Calu3 (cell line): ENCODE data around the gene HPF1. TPM values are rescaled to one million over a fixed set of nuclear protein-coding genes. Genes with fewer than 3 reads are reported as not detected.

ENCODE experiments used
- BruUV-seq: library from RNA; stranded (reverse); fragments of 400-500 nt; replicated peaks from 2 replicates; lab custom pipeline; 2021; lab: Mats Ljungman, UMichigan
- CTCF ChIA-PET: fragments of 300-600 bp; sonication (Branson Sonifier 250); formaldehyde crosslinking; loops from one replicate; lab custom pipeline; 2022; ENCODE audit warnings: antibody characterized with exemption; lab: Charles Lee
- DNase-seq: peaks from one replicate; pipeline ENCODE4 v3.0.0; 2022
- H3K27ac Mint-ChIP-seq: one replicate; pipeline ENCODE4 v1.8.0; 2022; ENCODE audit warnings: mixed read lengths; ENCODE audit not compliant: unreplicated experiment
- H3K27me3 Mint-ChIP-seq: one replicate; pipeline ENCODE4 v1.8.0; 2022; ENCODE audit warnings: mixed read lengths; ENCODE audit not compliant: unreplicated experiment
- H3K36me3 Mint-ChIP-seq: one replicate; pipeline ENCODE4 v1.8.0; 2022; ENCODE audit warnings: mild to moderate bottlenecking, moderate library complexity, mixed read lengths; ENCODE audit not compliant: insufficient read depth, unreplicated experiment
- H3K4me1 Mint-ChIP-seq: one replicate; pipeline ENCODE4 v1.8.0; 2022; ENCODE audit warnings: mild to moderate bottlenecking, low read depth, mixed read lengths; ENCODE audit not compliant: unreplicated experiment
- H3K4me3 Mint-ChIP-seq: one replicate; pipeline ENCODE4 v1.8.0; 2022; ENCODE audit warnings: mild to moderate bottlenecking, low read depth, moderate library complexity, mixed read lengths; ENCODE audit not compliant: unreplicated experiment
- H3K9me3 Mint-ChIP-seq: one replicate; pipeline ENCODE4 v1.8.0; 2022; ENCODE audit warnings: low read depth, mixed read lengths; ENCODE audit not compliant: unreplicated experiment
- CTCF ChIP-seq: fragments of 200-600 bp; IDR thresholded peaks from one replicate; pipeline ENCODE4 v1.8.0; 2022; ENCODE audit warnings: antibody characterized with exemption; ENCODE audit not compliant: unreplicated experiment
- intact Hi-C: fragments of 100-400 bp; cut with micrococcal nuclease; formaldehyde crosslinking; loops from one replicate; pipeline ENCODE4 v1.10.0; 2022; ENCODE audit not compliant: unreplicated experiment
- total RNA-seq: library from RNA; stranded (reverse); gene quantifications from 2 replicates; pipeline ENCODE4 v1.2.3, GENCODE V29; 2022

Gene HPF1
- total RNA-seq, 1 experiment from 2014 or later = 8.8 TPM

- CTCF ChIA-PET = interaction anchor here (0.7 kb wide), 1 partner anchor 147 kb away, joined by 5 read pairs; no protein-coding TSS in a partner anchor
- H3K9me3 Mint-ChIP-seq = no peaks in the 10 kb centered on the region
- TF ChIP-seq CTCF = no peak
- H3K4me3 Mint-ChIP-seq = no peak overlapping the region
- DNase-seq = no peak
- peaks cover 6% of the 10 kb centered on the region for H3K4me1 Mint-ChIP-seq
- no peak overlapping the region for H3K27ac Mint-ChIP-seq
- H3K36me3 Mint-ChIP-seq = peaks cover 15% of the 10 kb centered on the region
- H3K27me3 Mint-ChIP-seq = no peaks in the 10 kb centered on the region
- no TSS peak for BruUV-seq
- intact Hi-C loops = no loop called here
Measured at GRCh38 chr4:169761846-169762245, 4.1 kb upstream of the HPF1 start.

GRCh38 chr4:169758401-169758962 is 738 bp upstream of the HPF1 start:
- BruUV-seq = no TSS peak
- Mint-ChIP-seq H3K4me3 (peak overlapping the region; percentile 83), H3K36me3 (peaks cover 17% of the 10 kb centered on the region), H3K27me3 (no peaks in the 10 kb centered on the region), H3K9me3 (no peaks in the 10 kb centered on the region), H3K27ac (peak overlapping the region; percentile 31), H3K4me1 (peaks cover 13% of the 10 kb centered on the region)
- DNase-seq = no peak
- TF ChIP-seq CTCF = no peak
- intact Hi-C loops = no loop called here
- CTCF ChIA-PET = no interaction called here

- intact Hi-C loops = no loop called here
- no peak for DNase-seq
- Mint-ChIP-seq H3K4me1 (peaks cover 13% of the 10 kb centered on the region), H3K9me3 (no peaks in the 10 kb centered on the region), H3K27ac (peak overlapping the region; percentile 15), H3K27me3 (no peaks in the 10 kb centered on the region), H3K36me3 (peaks cover 17% of the 10 kb centered on the region), H3K4me3 (peak overlapping the region; percentile 83)
- CTCF ChIA-PET = no interaction called here
- BruUV-seq = TSS peak; percentile 46
- no peak for TF ChIP-seq CTCF
Measured at GRCh38 chr4:169756971-169757574, 671 bp downstream of the HPF1 start.

- Mint-ChIP-seq H3K4me3 (no peak overlapping the region), H3K36me3 (no peaks in the 10 kb centered on the region), H3K27me3 (no peaks in the 10 kb centered on the region), H3K27ac (no peak overlapping the region), H3K9me3 (no peaks in the 10 kb centered on the region), H3K4me1 (no peaks in the 10 kb centered on the region)
- TF ChIP-seq CTCF = no peak
- DNase-seq = no peak
- CTCF ChIA-PET = no interaction called here
- BruUV-seq = no TSS peak
- intact Hi-C loops = no loop called here
Measured at GRCh38 chr4:169745291-169745690, 12.5 kb downstream of the HPF1 start.
